ENCODE results near the gene BLID. TPM values are rescaled to one million over a fixed set of nuclear protein-coding genes. Genes with fewer than 3 reads are reported as not detected.

BLID gene
- total RNA-seq, 1 donor from 2014 or later = 2.8 TPM

DNA sequence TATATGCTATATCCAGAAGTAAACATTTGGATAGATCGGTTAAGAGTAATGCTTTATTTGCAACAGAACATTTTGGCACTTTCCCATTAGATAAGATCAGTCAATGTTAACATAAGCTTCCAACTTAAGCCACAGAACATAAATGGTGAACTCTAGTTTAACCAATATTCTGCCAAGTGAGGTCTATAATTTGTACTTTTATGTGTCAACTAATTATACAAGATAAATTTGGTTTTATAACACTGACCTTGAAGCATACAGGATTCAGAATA is 23.5 kb upstream of the BLID start:
- no peak for DNase-seq

DNA sequence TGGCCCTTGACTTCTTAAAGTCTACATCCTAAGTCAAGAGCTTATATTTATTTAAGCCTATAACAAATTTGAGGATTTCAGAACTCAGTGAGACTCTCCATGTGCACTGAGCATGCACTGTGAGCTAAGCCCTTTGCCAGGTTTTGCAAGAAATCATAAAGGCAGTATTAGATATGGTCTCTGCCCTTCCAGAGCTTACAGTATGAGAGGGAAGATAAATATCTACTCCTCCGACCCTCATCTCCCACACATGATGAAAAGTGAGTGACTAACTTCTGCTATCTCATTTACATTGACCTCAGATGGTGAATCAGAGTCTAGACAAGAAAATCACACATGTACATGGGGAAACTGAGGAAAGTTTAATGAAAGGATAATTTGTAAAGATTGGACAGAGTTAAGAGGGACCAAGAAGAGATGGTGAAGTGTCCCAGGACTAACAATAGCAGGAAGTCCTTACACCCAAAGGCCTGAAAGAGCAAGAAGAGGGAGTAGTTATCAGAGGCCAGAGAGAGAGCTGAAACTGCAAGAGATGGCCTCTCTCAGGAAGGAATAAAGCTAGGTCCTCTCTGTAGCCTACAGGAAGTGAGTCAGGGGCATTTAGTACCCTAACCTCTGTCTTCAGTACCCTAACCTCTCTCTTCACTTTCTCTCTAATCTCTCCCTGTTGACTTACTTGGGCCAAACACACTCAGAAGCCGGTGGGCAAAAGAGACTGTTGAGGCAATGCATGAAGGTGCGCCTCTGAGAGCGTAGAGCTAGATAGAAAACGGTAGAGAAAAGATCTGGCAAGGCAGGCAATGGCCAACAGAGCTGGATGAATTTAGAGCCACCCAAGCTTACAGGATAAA is 23.0 kb upstream of the BLID start:
- no peak for DNase-seq

DNA sequence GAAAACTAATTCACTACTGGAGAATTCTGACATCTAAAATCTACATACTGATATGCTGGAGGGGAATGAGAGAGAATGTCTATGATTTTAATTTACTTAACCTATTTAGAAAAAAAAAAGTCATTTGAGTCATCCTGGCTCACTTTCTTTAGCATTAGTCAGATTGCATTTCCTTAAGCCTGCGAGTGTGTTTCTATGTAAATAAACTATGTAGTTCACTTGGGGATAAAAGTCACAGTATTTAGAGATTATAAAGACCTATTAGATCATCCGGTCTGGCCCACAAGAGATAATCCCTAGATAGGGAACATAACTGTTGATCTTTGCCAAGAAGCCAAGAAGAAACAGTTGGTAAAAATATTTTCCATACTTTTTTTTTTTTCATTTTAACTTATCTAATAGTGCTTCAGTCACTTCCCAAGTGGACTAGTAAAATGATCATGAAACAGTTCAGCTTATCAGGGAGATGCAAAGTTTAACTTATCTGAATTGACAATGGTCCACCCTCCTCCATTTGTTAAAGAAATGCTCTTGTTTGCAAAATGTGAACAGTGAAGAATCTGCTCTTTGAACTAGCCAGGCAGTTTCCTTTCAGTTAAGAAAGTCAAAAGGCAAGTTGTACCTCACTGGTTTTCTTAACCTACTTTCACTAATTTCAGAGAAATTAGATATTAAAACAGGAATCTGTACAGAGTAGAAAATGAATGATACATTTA is 21.2 kb upstream of the BLID start:
- DNase-seq = peak; percentile 16

DNA sequence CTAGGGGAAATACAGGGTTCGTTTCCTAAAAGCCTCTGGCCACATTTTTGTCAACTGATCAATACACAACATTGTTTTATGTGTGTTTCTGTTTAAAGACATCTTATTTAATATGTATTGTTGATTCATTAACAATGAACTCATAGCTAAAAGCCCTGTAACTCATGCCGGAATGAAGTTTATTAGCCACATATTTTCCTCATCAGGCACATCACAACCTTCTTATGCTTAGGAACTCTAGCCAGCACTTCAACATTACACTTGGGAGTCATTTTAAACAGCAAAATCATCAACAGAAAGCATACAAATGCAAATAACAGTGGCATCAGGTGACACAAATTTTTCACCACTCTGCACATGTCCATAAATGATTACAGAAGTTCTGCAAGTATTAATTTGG is 15.1 kb upstream of the BLID start:
- DNase-seq = peak; percentile 53

DNA sequence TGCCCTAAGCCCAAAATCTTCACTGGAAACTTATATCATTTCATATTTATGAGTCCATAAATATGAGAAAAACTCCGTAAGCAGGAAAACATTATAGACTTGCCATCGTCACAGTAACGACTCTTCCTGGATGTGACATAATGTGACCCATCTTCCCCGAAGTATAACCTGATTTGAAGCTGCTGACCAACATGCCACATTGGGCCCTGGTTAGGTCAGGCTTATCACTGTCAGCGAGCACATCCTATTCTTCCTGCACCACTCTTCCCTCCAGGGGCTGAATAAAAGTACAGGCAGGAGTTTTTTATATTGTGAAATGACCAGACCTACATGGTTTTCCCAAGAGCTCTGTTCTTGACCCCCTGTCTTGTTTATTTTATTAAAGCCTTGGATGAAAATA is 12.1 kb upstream of the BLID start:
- DNase-seq = no peak

DNA sequence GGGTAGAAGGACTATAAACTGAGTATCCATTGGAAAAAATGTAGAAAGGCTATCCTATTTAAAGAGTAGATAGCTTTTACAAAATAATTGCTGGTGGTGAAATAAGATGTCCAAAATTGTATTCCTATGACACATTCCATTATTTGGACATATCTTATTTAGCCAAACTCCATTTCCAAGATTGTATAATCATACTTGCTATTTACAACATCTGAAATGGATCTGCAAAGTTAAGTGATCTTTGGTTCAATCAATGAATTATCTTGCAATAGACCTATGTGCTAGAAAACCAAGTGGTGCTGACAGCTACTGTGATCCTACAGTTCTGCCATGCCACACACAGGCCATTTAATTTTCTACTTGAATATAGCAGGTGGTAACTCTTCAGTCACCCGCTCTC is 11.0 kb upstream of the BLID start:
- no peak for DNase-seq

DNA sequence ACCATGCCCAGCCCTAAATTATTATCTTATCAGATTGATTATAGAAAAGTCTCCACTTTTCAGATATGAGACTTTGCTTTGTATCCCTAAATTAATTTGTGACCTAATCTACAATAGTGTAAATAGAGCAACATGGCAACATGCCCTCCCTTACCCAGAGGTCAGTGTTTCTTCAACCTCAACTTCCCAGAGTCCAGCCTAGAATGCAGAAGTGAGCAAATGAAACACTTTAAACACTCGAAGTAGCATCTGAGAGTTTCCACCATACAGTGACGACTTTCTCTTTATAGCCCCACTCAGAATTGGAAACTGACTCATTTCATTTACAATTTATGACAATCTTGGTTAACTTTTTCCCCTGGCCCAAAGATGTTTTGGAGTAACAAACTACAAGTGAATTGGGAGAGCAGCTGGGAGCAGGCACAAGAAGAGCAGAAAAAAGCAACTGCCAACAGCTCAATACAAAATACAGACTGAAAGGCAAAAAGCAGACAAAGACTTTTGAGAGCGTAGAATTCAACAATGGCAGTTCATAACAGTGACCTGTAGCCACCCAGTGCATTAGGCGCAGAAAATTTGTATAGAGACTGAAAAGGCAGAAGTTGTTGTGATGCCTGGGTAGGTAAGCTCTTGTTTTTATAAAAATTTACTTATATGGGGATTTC is 10.1 kb upstream of the BLID start:
- DNase-seq = no peak

DNA sequence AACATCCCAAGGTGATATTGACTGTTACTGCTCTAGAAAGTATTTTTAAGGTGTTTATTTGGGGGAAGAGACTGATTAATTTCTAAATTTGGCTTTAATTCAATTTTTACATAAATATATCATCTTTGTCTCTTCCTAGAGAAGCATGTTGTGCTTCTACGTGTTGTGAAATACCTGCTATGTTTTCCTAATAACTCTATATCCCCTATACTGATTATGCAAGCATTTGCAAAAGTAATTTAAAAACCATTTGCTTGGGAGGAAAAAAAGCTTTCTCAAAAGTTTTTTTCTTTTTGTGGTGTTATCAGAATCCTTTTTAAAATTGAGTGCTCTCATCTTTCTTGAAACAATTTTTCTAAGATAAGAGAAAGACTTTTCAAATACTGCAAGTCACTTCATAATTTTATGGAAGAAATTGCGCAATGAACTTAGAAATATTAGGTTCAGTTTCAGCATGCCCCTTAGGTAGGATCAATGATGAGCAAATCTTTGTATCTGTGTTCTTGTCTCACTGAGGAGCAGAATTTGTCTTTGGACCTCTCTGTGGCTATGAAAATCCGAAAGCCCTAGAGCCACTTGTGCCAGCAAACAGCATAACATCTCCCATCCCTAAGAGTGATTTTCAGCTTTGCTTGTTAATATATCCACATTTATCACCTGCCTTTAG is 7.4 kb upstream of the BLID start:
- no peak for DNase-seq

DNA sequence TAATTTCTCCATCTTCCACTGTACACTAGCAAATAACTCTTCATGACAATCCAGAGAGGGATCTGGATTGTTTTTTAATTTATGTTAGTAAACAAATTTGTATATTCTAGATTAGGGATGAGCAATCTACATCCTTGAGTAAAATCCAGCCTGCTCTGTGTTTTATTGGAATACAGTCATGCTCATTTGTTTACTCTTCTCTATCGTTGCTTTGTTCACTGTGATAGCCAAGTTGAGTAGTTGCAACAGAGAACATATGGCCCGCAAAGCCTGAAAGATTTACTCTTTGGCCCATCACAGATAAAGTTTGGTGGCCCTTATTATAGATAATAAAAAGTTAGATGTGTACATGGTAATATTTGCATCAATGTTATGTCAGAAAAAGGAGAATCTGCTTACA is 6.2 kb upstream of the BLID start:
- no peak for DNase-seq

DNA sequence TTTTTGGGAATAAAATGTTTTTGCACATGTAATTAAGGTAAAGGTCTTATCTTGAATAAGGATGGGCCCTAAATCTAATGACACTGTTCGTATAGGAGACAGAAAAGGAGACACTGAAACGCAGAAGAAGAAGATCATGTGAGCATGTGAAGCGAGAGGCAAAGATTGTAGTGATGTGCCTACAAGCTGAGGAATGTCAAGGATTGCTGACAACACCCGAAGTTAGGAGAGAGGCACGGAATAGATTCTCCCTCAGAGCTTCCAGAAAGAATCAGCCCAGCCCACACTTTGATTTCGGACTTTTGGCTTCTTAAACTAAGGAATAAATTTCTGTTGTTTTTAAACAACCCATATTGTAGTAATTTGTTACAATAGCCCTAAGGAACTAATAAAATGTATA is 4.1 kb upstream of the BLID start:
- DNase-seq = no peak

DNA sequence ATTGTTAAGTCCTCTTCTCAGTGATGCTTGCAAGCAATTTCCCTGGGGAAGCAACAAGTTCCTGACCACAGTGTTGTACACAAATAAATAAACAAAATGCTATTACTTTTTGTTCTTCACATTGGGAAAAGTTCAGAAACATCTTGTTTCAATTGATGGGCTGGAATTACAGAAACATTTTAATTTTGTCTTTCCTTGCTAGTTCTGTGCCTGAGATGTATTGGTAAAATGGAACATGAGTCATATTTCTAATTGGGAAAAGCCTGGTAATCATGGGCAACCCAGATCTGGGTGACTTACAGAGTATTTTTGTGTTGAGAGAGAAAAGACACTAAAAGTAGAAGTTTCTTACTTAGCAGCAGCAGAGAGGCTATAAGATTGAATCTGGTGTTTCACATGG is 576 bp upstream of the BLID start:
- DNase-seq = no peak

DNA sequence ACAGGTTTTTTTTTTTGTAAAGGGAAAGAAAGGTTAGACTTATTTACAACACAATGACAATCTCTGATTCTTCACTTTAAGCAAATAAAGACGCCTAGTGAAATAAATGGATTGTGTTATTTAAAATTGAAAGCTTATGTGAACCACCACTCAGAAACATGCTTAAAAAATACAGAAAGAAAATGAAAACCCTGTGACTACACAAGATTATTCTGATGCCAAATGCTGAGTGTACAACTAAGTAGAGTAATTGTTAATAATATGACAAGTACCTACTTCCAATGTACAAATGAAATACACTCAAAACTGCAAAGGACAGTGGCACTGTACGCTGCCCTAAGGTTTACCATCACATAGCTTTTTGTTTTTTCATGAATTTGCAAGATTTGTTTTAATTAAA is 1.0 kb downstream of the BLID start:
- DNase-seq = peak; percentile 14

DNA sequence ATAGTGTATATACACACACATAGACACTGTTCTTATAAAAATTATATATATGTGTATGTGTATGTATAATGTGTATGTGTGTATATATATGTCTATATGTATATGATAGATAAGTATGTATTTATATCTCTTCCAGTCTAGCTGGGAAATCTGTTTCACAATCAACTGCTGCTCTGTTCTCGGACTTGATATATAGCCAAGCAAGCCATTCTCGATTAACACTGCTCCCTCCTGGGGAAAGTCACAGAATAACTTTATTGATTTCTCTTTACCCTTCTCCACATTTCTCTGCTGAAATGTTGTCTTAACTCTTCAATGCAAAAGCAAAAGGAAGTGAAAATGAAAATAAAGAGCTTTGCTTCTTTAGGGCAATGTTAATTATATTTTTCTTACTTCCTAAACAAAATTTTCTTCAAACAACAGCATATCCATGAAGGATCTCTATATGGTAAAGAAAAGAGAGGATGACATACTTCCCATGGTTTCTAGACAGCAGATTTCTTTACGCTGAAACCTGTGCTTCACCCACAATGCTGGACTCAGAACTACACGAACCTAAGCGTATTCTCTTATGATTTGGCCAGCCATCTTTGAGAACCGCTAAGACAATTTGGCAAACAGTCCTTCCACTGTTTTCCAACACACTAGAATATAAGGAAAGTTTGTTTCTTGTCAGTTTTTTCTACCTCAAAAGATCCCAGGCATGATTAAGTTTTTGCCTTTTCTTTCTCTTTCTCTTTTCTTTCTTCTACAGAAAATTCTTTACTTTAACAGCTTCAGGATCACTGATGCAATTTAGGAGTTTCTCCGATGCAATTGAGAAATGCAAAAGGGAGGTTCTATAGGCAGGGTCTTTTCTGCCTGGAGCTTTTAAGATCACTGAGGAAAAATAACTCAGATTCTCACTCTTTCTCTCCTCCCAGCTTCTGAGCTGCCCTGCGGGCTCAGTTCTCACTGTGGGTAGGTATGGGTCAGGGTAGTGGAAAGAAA is 1.9 kb downstream of the BLID start:
- DNase-seq = peak; percentile 67

DNA sequence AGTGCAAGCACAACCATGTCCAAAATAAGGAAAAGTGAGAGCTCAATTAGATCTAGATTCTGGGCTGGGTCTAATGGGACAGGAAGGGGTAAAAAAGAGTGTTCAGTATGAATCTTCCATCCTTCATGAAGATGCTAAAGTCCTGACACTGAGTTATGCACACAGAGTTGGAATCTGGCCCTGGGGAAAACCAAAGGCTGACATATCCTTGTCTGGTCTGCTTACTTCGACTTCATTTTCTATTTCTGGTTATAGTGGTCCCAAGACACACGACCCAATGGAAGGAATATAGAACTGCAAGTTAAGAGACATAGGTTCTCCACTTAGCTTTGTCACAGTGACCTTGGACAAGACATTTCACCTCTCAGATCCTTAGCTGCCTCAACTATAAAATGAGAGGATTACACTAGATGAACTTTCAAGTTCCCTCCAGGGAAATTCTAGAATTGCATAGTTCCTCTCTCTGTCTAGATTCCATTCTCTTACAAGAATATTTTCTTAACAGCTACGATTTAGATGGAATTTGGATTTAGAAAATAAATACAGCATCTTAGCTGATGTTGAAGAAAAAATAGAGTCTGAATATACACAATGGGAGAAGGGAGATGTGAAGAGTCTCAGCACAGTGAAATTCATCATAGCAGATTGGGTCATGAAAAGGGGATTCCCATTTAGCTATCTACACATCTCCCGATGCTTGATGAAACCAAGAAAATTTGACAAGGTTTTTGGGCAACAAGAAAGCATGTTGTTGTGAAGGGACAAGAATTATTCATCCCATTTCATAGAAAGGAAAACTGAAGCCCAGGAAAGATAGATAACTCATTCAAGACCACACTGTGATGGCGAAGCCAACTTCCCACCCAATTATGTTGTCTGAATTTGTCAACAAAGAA is 3.3 kb downstream of the BLID start:
- no peak for DNase-seq

DNA sequence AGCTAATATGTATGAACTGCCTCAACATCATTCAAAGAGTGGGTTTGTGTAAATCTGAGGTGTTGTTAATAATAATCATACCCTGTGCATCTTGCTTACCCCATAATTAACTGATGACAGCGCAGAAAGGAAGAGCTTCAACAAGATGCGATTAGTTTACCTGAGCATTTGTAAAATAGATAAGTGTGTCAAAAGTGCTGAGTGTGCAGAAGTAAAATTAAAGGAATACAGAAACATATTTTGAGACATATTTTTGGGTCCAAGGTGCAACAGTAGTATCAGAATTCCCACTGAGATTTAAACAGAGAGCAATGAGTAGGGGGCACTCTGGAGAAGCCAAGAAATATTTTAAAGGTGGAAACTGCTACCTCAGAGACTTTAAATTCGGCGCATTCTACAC is 6.1 kb downstream of the BLID start:
- DNase-seq = no peak

DNA sequence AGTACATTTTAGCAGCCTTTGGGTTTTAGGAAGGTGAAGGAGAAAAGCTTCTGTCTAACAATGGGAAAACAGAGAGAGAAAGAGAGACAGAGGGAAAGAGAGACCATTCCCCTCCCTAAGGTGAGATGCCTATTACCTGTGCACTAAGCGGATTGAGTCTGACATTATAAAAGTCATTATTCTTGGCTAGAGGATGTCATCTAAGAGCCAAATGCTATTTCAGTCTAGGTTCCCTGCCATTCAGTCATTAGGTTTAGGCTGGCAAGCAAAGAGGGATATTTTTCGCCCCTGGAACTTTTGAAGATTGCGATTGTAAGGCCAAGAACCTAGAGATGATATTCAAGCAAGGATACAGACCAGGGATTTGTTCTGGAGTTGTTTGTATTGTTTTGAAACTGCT is 7.2 kb downstream of the BLID start:
- no peak for DNase-seq

DNA sequence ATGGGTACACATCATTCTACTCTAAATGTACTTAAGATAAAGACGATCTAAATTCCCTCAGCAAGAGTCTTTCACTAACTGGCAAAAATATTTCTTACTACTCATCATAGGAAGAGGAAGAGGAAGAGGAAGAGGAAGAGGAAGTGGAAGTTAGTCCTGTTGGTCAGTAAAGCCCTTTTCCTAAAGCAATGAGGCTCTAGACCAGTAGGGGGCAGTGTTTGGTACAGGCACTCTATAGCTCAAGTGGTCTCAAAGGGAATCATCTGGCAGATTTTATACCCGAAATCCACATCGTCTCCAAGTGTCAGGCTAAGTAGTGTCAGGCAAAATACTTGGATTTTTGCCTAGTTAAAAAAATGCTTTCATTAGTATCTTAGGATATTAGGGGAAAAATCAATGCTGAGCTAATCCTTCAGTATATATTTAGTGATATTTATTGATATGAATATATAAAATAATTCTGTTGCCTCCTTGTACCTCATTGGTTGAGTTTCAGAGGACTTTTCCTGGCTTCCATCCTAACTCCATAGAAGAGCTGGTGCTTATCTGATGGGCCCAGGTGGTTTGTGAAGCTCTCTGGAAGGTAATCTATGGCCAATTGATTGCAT is 7.7 kb downstream of the BLID start:
- DNase-seq = no peak

DNA sequence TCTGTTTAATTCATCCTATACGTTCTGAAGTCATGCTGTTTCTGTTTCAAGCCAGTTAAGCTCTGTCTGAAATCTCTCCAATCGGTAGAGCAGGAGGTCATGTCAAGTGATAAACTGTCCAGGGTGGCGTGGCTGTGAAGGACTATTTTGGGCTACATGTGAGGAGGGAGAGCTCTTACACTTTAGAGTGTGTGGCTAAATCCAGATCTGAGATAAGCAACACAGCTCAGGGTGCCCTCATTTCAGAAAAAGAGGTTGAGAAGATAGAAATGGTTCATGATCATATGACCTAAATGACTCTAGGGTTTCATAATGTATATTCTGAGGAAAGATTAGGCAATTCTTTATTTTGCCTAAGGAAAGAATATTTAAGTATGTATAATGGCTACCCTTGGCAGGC is 8.4 kb downstream of the BLID start:
- no peak for DNase-seq

DNA sequence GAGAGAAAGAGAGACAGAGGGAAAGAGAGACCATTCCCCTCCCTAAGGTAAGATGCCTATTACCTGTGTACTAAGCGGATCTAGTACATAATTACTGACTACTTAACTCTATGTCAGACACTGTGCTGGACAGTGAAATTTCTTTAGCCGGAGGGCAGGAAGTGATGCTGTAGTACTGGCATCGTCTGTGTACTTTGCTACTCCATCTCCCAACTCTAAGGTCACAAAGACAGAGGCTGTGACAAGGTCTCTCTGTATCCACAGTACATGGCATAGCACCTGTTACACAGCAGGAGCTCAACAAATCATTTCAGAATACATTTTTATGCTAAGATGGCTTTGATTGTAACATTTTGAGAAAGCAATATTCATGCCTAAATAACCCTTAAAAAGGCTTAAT is 9.0 kb downstream of the BLID start:
- no peak for DNase-seq

DNA sequence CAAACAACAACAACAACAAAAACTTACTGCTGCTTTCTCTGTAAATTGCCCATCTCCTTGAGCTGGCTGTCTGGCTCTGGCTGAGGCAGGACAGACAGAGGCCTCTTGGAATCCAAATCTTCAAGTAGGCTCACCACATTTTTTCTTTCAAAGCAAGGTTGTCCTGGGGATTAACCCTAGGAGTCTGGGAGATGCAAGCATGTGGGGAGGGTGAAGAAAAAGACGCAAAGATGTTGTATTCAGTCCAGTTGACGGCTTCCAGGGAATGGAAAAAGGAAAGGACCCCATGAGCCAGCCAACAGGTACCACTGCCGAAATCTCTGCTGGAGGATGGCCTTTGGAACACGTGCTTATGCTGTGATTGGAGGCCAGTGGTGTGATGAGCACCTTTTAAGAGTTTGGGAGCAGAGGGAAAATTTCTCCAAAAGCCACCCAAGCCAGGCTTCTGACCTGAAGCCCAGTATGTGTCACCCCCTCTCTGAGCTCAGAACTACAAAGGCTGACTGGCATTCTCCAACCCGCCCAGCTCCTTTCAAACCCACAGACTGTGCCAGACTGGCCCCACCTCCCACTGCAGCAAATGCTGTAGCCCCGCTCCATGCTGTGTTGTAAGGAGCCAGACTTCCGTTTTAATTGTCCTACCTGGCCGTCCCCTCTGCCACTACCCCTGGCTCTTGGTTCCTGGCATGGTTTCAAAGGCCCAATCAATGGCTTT is 10.8 kb downstream of the BLID start:
- no peak for DNase-seq
